Brain microvascular endothelial cell (primary cell): Measurements from ENCODE around the gene AJUBA.
"Not testable (repeated sequence)": the region's sequence is repeated elsewhere in the genome, so short reads cannot be mapped to it uniquely, and the experiment has no call there.

Source experiments
- DNase-seq: peaks from one replicate; pipeline ENCODE4 v3.0.0-alpha.2; 2020
- H3K27ac ChIP-seq: fragments of 250-450 bp; sonication (Bioruptor Pico); 2 replicates; pipeline ENCODE4 v1.5.1; 2020; ENCODE audit warnings: mild to moderate bottlenecking, moderate library complexity
- H3K27me3 ChIP-seq: fragments of 250-450 bp; sonication (Bioruptor Pico); replicated peaks from 2 replicates; pipeline ENCODE4 v1.5.1; 2020; ENCODE audit warnings: mild to moderate bottlenecking
- H3K36me3 ChIP-seq: fragments of 250-450 bp; sonication (Bioruptor Pico); replicated peaks from 2 replicates; pipeline ENCODE4 v1.5.1; 2020; ENCODE audit warnings: mild to moderate bottlenecking
- H3K4me3 ChIP-seq: 2 replicates; pipeline ENCODE4 v1.5.1; 2011; ENCODE audit warnings: low read depth, mild to moderate bottlenecking, control low read depth, low read length, moderate library complexity
- in situ Hi-C: cut with HindIII; loops from 2 replicates; pipeline ENCODE4 v1.10.0; 2017; ENCODE audit warnings: low sequenced_read_pairs, low pct_ligation_motif_present
- TF ChIP-seq, protein P1 (sequence below): IDR thresholded peaks from 2 replicates; pipeline ENCODE4 v1.5.1; 2011; ENCODE audit warnings: low read depth, mild to moderate bottlenecking, moderate library complexity, low read length, control low read depth, inconsistent platforms; ENCODE audit errors: missing control alignments

AJUBA gene

DNA sequence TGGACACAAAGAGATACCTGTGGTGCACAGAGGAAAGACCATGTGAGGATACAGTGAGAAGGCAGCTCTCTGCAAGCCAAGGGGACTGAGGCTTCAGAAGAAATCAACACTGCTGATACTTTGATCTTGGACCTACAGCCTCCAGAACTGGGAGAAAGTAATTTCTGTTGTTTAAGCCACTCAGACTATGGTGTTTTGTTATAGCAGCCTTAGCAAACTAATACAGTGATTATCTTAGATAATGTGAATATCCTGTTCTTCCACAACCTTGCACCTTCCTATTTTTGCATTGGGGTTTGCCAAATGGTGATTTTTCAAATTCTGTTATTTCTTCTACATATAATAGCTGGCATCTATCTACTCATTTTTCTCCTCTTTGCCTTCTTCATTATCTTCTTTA is 35.8 kb upstream of the AJUBA start:
- H3K36me3 ChIP-seq: no peaks in the 10 kb centered on the region
- TF ChIP-seq, protein P1, sequence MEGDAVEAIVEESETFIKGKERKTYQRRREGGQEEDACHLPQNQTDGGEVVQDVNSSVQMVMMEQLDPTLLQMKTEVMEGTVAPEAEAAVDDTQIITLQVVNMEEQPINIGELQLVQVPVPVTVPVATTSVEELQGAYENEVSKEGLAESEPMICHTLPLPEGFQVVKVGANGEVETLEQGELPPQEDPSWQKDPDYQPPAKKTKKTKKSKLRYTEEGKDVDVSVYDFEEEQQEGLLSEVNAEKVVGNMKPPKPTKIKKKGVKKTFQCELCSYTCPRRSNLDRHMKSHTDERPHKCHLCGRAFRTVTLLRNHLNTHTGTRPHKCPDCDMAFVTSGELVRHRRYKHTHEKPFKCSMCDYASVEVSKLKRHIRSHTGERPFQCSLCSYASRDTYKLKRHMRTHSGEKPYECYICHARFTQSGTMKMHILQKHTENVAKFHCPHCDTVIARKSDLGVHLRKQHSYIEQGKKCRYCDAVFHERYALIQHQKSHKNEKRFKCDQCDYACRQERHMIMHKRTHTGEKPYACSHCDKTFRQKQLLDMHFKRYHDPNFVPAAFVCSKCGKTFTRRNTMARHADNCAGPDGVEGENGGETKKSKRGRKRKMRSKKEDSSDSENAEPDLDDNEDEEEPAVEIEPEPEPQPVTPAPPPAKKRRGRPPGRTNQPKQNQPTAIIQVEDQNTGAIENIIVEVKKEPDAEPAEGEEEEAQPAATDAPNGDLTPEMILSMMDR: no peak
- in situ Hi-C loops: no loop called here
- no peak overlapping the region for H3K27ac ChIP-seq
- no peaks in the 10 kb centered on the region for H3K27me3 ChIP-seq
- DNase-seq: no peak
- no peak overlapping the region for H3K4me3 ChIP-seq

DNA sequence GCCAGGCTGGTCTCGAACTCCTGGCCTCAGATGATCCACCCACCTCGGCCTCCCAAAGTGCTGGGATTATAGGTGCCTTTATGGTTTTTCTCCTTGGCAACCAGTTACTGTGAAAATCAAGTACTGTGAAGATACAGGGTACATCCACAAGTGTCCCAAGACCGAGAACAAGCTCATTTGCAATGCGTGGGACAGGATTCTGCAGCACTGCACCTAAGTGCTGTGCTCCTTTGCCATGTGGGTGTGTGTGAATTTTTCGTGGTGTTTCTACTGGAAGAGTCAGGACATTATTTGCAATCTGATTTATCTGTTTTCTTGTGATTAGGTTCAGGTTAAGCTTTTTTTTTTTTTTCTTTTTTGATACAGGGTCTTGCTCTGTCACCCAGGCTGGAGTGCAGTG is 34.7 kb upstream of the AJUBA start:
- in situ Hi-C loops: no loop called here
- DNase-seq: no peak
- Histone ChIP-seq H3K36me3 (no peaks in the 10 kb centered on the region), H3K27me3 (no peaks in the 10 kb centered on the region), H3K4me3 (no peak overlapping the region), H3K27ac (no peak overlapping the region)
- TF ChIP-seq, protein P1: no peak

DNA sequence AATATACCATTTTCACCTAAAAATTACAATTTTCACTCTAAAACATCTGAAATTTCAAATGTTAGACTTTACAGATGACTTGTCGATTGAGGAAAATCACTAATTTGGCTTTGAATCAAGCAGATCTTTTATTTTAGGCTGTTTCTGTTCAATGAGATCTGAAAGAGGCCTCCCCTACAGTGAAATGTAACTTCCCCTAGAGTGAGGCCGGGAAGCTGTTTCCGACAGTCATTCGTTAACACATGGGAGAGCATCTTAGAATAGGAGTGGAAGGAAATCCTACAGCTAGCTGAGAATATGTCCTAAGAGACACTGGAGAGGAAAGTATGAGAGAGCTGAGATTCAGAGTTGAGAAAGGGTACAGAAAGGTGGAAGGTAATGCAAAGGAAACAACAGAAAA is 33.3 kb upstream of the AJUBA start:
- Histone ChIP-seq H3K36me3 (no peaks in the 10 kb centered on the region), H3K27me3 (no peaks in the 10 kb centered on the region), H3K4me3 (no peak overlapping the region), H3K27ac (no peak overlapping the region)
- in situ Hi-C loops: no loop called here
- no peak for DNase-seq
- TF ChIP-seq, protein P1: no peak

DNA sequence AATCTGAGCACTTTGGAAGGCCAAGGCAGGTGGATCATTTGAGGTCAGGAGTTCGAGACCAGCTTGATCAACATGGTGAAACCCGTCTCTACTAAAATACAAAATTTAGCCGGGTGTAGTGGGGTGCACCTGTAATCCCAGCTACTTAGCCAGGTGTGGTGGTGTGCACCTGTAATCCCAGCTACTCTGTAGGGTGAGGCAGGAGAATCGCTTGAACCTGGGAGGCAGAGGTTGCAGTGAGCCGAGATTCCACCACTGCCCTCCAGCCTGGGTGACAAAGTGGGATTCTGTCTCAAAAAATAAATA is 31.4 kb upstream of the AJUBA start:
- in situ Hi-C loops, H3K27me3 ChIP-seq, H3K27ac ChIP-seq, H3K36me3 ChIP-seq, H3K4me3 ChIP-seq, DNase-seq: not testable (repeated sequence)

DNA sequence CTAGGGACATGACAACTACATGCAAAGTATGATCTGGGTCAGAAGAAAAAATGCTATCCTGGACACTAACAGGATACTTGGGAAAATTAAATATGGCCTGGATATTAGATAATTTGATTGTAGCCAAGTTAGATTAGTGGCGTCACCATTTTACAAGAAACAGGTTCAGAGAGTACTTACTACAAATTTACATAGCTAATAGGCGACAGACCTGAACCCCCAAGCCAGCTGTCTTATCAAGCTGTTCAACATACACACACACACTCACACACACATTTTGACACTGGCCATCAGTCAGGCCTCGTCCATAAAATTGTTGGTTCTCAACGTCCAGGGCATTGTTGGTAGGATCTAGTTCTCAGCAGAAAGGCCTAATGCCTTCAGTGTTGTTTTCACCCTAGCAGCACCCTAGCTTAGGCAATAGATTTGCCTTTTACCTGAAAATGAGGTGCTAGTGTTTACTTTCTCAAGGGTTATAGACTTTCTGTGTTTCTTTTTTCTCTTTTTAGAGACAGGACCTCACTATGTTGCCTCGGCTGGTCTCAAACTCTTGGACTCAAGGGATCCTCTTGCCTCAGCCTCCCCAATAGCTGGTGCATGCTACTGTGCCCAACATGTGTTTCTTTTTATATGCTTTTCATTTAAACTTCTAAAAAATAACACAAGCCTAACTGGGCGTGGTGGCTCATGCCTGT is 30.9 kb upstream of the AJUBA start:
- no peaks in the 10 kb centered on the region for H3K36me3 ChIP-seq
- no peaks in the 10 kb centered on the region for H3K27me3 ChIP-seq
- in situ Hi-C loops: no loop called here
- DNase-seq: no peak
- no peak overlapping the region for H3K4me3 ChIP-seq
- TF ChIP-seq, protein P1: no peak
- H3K27ac ChIP-seq: no peak overlapping the region

DNA sequence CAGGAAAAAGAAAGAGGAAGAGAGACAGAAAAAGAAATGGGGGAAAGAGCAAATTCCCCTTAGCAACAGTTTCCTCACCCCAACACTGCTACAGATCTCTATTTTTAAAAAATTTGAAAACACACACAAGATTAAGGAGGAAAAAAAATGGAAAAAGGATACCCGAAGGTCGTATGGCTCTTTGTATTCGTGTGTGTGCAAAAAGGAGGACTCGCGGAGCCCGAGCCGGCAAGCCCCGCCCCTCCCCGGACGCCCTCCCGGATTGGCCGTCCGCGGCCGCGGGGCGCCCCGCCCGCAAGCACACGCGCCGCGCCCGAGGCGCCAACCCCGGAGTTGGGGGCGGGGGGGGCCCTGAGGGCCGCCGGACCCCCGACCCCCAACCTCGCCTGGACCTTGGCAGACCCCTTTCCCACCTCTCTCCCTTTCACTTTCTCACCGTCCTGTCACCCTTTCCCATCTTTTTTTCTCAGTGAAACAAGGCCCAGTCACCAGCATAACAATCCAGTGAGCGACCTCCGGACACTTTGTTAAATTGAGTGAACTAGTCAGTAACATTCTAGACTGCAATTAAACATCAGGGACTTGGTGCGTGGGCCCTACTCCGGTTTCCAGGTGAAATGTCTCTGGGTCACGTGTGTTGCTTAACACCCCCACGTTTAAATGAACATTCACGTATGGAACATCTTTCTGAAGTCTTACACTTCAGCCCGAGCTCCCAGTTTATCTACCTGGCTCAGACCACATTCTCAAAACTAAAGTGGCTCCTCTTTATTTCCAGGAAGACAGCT is 27.8 kb upstream of the AJUBA start, which contains the start of gene C14orf93:
Gene C14orf93, minus strand, starts transcription at position 205 of the 788 bp plus-strand sequence. CDS start 11,120 bp downstream, outside the sequence.
- Histone ChIP-seq H3K4me3 (peak within 1 kb of the TSS; percentile 59), H3K36me3 (no peaks in the 10 kb centered on the region), H3K27me3 (no peaks in the 10 kb centered on the region), H3K27ac (peak within 1 kb of the TSS; percentile 54)
- TF ChIP-seq, protein P1: no peak
- in situ Hi-C loops: no loop called here
- DNase-seq: peak; percentile 57
